Endothelial cell (in vitro differentiated cells): ENCODE results near the gene CETN1. TPM values are rescaled to one million over a fixed set of nuclear protein-coding genes. Genes with fewer than 3 reads are reported as not detected.
A peak's percentile ranks its signal among the peaks of the same experiment; 100 is the strongest.

Experiments
- DNase-seq: peaks from one replicate; pipeline ENCODE4 v3.0.0; 2021; ENCODE audit warnings: low spot score
- H3K27ac Mint-ChIP-seq: one replicate; pipeline ENCODE4 v1.8.0; 2021; ENCODE audit warnings: mixed read lengths, inconsistent platforms; ENCODE audit not compliant: unreplicated experiment
- H3K27me3 Mint-ChIP-seq: one replicate; pipeline ENCODE4 v1.8.0; 2021; ENCODE audit warnings: mild to moderate bottlenecking, moderate library complexity, mixed read lengths, inconsistent platforms; ENCODE audit not compliant: unreplicated experiment
- H3K36me3 Mint-ChIP-seq: one replicate; pipeline ENCODE4 v1.8.0; 2021; ENCODE audit warnings: mild to moderate bottlenecking, low read depth, mixed read lengths, inconsistent platforms; ENCODE audit not compliant: unreplicated experiment
- H3K4me1 Mint-ChIP-seq: one replicate; pipeline ENCODE4 v1.8.0; 2021; ENCODE audit warnings: mild to moderate bottlenecking, mixed read lengths, inconsistent platforms; ENCODE audit not compliant: unreplicated experiment
- H3K4me3 Mint-ChIP-seq: one replicate; pipeline ENCODE4 v1.8.0; 2021; ENCODE audit warnings: mild to moderate bottlenecking, mixed read lengths, inconsistent platforms; ENCODE audit not compliant: unreplicated experiment
- H3K9me3 Mint-ChIP-seq: one replicate; pipeline ENCODE4 v1.8.0; 2021; ENCODE audit warnings: mixed read lengths, inconsistent platforms; ENCODE audit not compliant: unreplicated experiment
- CTCF ChIP-seq: fragments of 200-600 bp; sonication (generic); IDR thresholded peaks from one replicate; pipeline ENCODE4 v1.5.0; 2021; ENCODE audit warnings: antibody characterized with exemption; ENCODE audit not compliant: unreplicated experiment
- total RNA-seq: library from RNA; stranded (reverse); fragmentation: NEBNext Ultra II Directional; extraction: Animal tissue kit (Norgen Biotek cat#: 25700); gene quantifications from one replicate; pipeline ENCODE4 v1.2.1, GENCODE V29; 2021; ENCODE audit not compliant: unreplicated experiment

The CETN1 gene
- total RNA-seq, 1 donor from 2014 or later: not detected

GRCh38 chr18:623761-624620 is 43.8 kb downstream of the CETN1 start:
- Mint-ChIP-seq H3K36me3 (no peaks in the 10 kb centered on the region), H3K27ac (no peak overlapping the region), H3K4me1 (no peaks in the 10 kb centered on the region), H3K27me3 (peaks cover 2% of the 10 kb centered on the region), H3K9me3 (no peaks in the 10 kb centered on the region), H3K4me3 (no peak overlapping the region)
- peak; percentile 71 for TF ChIP-seq CTCF
- peak; percentile 75 for DNase-seq

DNA sequence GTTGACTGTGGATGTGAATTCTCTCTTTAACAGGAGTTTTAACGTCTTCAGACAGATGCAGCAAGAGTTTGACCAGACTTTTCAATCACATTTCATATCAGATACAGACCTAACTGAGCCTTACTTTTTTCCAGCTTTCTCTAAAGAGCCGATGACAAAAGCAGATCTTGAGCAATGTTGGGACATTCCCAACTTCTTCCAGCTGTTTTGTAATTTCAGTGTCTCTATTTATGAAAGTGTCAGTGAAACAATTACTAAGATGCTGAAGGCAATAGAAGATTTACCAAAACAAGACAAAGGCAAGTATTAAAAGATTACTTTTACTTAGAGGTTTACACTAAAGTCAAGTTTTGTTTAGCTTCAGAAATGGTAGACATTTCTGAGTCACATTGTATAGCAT is 47.1 kb downstream of the CETN1 start:
- no peaks in the 10 kb centered on the region for H3K9me3 Mint-ChIP-seq
- H3K4me1 Mint-ChIP-seq: no peaks in the 10 kb centered on the region
- no peak overlapping the region for H3K4me3 Mint-ChIP-seq
- peaks cover 2% of the 10 kb centered on the region for H3K27me3 Mint-ChIP-seq
- H3K27ac Mint-ChIP-seq: no peak overlapping the region
- no peak for TF ChIP-seq CTCF
- no peaks in the 10 kb centered on the region for H3K36me3 Mint-ChIP-seq
- DNase-seq: no peak

DNA sequence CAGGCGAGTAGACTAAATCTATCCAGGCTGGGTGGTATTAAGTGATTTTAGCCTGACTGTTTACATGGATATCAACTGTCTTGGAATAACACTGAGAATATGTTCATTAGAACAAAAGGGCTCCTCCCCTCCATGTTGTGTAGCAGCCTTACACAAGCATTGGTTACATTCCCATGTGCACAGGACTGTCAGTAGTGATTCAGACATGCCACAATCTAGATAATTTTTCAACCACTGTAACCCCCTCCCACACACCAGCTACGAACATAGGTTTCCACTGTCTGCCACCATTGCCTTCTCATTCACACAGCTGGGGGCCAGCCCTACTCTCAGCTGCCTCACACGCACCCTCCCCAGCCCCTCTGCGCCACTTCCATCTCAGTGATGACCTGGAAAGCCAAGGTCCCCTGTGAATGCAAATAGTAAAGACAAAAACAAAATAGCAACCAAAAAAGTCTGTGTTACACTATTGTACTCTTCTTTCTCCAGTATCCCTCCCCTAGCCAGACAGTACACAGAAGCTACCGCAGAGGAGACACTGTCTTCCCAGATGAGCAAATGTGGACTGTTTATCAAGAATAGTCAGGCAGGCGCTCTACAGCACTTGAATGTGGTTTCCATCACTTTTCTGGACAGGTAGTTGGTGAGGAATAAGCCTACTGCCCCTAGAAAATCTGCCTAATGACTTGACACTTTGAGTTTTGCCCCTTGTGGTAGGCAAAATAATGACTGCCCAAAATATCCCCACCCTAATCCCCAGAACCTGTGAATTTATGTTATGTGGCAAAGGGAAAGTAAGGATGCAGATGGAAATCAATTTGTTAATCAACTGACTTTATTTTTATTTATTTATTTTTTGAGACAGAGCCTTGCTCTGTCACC is 49.3 kb downstream of the CETN1 start:
- peaks cover 6% of the 10 kb centered on the region for H3K27me3 Mint-ChIP-seq
- H3K36me3 Mint-ChIP-seq: no peaks in the 10 kb centered on the region
- no peak for DNase-seq
- TF ChIP-seq CTCF: peak; percentile 58
- H3K27ac Mint-ChIP-seq: no peak overlapping the region
- H3K4me3 Mint-ChIP-seq: no peak overlapping the region
- no peaks in the 10 kb centered on the region for H3K9me3 Mint-ChIP-seq
- peaks cover 8% of the 10 kb centered on the region for H3K4me1 Mint-ChIP-seq

DNA sequence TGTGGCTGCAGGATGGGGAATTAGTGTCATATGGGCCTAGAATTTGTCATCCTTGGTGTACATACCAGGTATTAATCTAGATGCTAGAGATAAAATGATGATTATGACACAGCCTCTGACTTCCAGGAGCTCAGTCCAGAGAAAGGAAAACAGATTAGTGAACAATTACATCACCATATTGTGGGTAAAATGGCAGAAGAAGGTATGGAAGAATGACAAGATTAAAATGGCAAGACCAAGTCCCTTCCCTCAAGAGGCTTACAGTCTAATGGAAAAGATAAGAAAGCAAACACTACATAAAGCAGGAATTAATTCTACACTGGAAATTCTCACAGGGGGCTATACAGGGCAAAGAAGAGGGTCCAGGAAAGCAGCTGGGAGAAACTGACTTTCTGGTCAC is 51.4 kb downstream of the CETN1 start:
- H3K27ac Mint-ChIP-seq: no peak overlapping the region
- H3K36me3 Mint-ChIP-seq: no peaks in the 10 kb centered on the region
- no peaks in the 10 kb centered on the region for H3K9me3 Mint-ChIP-seq
- no peak for TF ChIP-seq CTCF
- H3K4me1 Mint-ChIP-seq: peaks cover 15% of the 10 kb centered on the region
- H3K4me3 Mint-ChIP-seq: no peak overlapping the region
- no peak for DNase-seq
- H3K27me3 Mint-ChIP-seq: peaks cover 6% of the 10 kb centered on the region

Other genes starting within 250 kb of the CETN1 start
- gene COLEC12, start 79.7 kb upstream of the CETN1 start, total RNA-seq: 157 TPM
- 3.8 TPM for gene CLUL1, start 16.6 kb downstream of the CETN1 start, total RNA-seq
- 61.7 TPM for gene TYMS, start 77.3 kb downstream of the CETN1 start, total RNA-seq
- 31.8 TPM for gene ENOSF1, start 132.2 kb downstream of the CETN1 start, total RNA-seq
- 190 TPM for gene YES1, start 231.9 kb downstream of the CETN1 start, total RNA-seq